C1 segment of cervical spinal cord (tissue), 14 donors: ENCODE data around the gene BPIFA1.
A peak's percentile ranks its signal among the peaks of the same experiment; 100 is the strongest.

ENCODE experiments used
- DNase-seq, 14 donors: peaks; one replicate each; lab custom pipeline; 2025; lab: John Stamatoyannopoulos, UW

The BPIFA1 gene

DNA sequence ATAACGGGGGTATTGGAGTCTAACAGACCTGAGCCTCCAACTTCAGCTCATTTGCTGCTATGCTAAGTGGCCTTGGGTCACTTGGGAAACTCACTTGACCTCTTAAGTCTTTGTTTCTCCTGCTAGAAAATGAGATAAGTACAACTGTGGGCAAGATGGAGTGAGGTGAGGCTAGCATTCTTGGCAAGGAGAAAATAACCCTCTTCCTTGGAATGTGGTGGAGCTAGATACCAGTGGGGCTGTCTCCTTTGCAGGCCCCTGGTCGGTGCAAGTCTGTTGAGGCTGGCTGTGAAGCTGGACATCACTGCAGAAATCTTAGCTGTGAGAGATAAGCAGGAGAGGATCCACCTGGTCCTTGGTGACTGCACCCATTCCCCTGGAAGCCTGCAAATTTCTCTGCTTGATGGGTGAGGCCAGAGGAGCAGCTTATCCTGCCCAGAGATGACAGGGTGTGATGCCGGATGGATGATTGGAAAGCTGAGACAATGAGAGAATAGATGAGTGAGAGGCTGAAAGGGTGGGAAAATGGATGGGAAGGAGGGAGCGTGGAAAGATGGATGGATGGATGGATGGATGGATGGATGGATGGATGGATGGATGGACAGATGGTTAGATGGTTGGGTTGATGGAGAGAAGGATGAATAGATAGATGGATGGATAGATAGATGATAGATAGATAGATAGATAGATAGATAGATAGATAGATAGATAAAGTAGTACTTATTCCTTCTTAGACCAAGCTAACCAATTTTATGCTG lies 4.4 kb downstream of the BPIFA1 start:
- no peak for DNase-seq

DNA sequence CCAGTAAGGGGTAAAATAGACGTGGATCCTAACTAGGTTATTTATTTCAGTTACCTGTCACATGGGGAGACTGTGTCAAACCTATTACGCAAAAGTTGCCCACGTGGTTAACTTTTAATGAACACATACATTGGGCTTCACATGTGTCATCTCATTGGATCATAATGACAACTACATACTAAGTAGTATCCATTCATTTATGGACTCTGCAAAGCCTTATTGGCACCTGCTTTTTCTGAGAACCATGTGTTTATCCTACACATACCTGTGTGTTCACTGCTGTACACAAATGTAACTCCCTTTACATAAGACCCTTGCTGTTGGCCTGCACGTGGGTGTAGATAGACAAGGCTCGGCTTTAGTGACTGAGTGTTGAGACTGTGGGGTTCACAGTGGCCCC lies 5.1 kb downstream of the BPIFA1 start:
- DNase-seq = no peak

DNA sequence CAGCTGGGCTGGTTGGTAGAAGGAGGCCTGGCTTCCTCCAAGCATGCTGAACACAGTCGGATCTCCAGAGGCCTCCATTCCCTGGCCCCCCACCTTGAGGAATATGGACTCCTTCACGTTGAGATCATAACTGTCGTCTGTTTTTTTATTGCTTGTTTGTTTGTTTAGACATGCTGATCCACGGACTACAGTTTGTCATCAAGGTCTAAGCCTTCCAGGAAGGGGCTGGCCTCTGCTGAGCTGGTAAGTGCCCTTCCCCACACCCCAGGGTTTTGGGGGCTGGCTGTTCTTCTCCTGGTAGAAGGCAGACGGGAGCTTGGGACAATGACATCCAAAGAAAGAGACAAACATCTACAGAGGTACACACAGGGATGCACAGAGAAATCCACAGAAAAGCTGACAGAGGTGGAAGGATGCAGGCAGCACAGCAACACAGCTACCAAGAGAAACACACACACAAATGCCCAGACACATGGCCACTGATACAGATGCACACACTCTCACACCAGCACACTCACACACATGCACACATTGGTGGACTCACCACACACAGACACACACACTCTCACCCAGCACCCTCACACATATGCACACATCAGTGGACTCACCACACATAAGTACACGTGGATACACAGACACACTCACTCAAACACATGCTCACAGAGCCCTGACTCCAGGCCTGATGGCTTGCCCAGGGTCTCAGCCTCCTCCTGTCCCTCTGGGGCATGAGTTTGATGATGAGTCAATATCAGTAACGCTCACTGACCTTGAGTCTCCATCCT lies 6.7 kb downstream of the BPIFA1 start:
- DNase-seq = no peak

DNA sequence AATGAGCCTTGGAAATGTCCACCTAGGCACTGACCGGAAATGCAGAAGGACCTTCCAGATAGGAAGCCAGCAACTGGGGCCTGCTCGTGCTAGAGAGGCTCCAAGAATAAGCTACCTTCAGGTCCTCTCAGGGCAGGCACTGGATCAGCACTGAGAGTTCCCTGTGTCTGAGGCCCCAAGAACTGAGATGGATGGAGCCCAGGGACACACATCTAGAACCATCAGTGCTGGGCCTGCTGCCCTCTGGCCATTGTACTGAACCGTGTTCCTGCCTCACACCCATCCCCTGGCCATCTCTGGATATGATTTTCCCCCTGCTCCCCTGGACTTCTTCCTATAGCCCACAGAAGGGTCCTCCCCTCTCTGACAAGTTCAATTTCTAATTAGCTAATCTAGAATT lies 10.3 kb downstream of the BPIFA1 start:
- peak in 1 of 14 donors; percentile 17 for DNase-seq

DNA sequence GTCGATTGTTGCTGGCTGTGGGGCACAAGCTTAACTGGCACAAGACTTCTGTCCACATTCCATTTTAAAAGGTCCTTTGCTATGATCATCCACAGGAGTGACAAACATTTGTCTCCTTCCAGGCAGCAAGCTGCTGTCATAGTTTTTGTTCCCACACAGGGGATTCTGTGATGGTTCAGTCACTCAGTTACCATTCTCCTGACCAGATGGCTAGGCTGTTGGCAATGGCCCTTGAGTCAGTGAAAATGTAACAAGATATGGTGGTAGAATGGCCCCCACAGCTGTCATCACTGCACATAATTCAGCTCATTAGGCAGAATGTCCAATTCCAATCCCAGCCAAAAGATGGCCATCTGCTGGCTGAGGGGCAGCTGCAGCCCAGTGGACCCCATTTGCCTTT lies 13.7 kb downstream of the BPIFA1 start:
- DNase-seq = peak in 1 of 14 donors; percentile 83

DNA sequence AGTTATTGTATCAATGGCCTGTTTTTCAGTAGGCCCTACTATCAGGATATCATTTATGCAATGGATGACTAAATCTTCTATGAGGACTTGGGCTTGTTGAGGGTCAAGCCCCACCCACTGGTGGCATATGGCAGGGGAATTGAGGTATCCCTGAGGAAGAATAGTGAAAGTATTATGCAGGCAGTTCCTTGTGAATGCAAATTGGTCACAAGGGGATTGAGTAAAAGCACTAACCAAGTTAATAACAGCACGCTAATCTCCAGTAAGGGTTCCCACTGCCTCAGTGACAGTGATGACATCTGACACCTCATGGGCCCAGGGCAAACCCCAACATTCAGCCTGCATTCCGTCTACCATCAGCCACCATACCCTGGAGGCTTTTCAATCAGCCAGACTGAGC lies 14.9 kb downstream of the BPIFA1 start:
- no peak for DNase-seq

DNA sequence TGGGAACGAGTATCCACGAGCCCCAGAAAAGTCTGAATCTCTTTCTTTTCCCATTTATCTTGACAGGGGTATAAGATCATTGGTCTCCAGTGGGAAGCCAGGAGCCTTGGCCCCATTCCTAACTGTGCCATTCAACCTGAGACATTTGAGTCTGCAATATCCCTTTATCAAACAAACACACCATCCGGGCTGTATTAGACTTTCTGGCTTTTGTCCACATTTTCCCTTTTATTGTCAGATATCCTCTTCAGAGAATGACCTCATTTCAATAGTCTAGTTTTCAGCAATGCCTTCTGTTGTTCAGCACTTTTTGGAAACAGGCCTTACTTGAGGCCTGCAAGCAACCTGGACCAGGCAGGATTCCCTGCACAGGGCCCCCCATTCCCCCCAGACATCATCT lies 15.7 kb downstream of the BPIFA1 start:
- DNase-seq = peak in 1 of 14 donors; percentile 65

DNA sequence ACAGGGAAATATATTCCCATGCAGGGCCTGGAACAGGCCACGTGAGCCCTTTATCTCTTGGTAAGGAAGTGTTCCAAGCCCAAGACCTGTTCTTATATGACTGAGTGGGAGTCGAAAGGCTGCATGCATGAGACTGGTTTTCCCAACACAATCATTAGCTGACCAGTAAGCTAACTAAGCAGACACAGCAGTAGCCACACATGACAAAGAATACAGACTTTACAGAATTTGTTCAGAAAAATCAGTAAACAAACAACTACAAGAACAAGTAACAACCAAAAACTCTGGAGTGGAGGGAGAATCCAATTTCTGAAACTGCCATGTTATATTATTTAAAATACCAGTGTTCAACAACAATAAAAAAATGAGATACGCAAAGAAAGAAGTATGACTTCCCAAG lies 16.7 kb downstream of the BPIFA1 start:
- DNase-seq = no peak

DNA sequence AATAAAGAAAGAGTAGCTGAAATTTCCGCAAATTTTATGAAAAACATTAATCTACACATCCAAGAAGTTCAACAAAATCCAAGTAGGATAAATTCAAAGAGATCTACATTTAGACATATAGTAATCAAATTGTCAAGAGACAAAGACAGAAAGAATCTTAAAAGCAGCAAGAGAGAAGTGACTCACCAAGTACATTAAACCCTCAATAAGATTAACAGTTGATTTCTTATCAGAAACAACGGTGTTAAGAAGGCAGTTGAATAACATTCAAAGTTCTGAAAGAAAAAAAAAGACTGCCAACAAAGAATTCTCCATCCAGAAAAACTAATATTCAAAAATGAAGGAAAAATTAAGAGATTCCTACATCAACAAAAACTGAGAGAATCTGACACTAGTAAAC lies 19.2 kb downstream of the BPIFA1 start:
- DNase-seq = no peak

DNA sequence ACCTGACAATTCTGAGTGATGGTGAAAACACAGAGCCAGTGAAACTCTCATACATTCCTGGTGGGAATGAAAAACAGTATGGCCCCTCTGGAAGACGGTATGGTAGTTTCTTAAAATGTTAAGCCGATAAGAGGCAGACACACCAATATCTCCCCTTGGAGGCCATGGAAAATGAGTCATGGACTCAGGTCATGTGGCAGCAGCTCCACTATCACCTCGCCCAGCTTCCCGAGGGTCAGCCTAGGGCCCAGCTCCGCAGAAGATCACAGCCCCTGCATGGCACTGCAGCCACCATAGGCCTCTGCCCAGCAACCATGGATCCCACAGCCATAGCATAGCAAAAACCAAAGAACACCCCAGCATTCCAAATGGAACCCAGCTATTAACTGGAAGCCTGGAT lies 21.4 kb downstream of the BPIFA1 start:
- DNase-seq = no peak

DNA sequence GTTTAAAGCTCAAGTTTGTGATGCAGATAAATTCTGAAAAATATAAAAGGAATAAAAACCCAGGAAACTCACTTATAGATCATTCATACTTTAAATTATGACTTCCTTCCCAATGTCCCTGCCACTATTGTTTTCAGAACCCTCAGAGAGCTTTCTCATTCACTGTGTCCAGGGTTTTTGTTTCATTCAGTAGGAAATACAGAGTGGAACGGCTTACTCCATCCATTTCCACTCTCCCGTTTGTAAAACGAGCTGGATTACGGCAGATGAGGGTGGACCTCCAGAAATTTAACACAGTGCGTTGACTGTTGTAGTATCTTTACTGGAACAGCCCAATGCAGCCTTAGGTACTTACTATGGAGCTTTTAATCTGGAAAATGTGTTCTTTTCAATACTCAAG lies 23.6 kb downstream of the BPIFA1 start:
- no peak for DNase-seq

DNA sequence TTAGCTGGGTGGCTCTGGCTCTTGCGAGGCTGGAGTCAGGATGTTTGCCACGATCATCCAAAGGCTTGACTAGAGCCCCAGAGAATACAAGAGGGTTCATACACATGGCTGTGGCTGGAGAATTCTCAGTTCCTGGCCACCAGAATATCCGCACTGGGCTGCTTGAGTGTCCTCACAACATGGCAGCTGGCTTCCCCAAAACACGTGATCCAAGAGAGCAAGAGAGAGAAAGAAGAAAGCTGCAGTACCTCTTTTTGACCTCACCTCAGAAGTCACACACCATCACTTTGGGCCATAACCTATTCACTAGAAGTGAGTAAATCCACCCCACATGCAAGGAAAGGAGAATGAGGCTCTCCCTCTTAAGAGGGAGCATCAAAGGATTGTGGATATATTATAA lies 25.7 kb downstream of the BPIFA1 start:
- no peak for DNase-seq

DNA sequence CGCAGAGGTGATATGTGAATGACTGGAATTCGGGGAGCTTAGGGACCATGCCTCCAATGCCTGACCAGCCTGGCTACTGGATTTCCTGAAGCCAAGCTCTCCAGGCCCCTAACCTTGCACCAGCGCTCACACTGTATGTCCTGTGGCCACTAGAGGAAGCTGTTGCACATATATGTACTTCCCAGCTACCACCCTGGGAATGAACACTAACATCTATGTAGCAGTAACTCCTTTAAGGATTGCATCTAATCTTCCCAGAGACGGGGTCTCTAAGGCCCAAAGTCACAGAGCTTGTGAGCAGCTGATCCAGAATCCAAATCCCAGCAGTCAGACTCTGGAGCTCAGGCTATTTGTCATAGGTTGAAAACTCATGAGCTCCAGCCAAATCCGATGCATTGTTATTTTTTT lies 26.9 kb downstream of the BPIFA1 start:
- peak in 12 of 14 donors; percentile 18 to 48 (median 40) for DNase-seq

DNA sequence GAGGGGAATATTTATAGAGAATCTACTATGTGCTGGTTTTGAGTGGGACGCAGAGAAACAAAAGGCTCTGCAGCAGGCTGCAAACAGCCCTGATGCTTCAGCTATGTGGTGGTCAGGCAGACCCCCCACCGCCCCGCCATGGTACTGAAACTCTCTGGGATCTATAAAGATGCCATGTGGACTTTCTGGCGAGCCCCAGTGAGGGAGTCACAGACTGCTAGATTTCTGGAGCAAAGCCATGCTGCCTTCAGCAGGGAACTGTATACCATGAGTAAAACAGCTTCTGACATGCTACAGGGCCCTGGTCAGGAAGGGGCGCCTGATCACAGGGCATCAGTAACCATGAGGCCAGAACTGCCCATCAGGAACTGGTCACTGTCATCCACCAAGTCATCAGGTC lies 28.0 kb downstream of the BPIFA1 start:
- peak in 3 of 14 donors; percentile 5 to 14 (median 10) for DNase-seq

DNA sequence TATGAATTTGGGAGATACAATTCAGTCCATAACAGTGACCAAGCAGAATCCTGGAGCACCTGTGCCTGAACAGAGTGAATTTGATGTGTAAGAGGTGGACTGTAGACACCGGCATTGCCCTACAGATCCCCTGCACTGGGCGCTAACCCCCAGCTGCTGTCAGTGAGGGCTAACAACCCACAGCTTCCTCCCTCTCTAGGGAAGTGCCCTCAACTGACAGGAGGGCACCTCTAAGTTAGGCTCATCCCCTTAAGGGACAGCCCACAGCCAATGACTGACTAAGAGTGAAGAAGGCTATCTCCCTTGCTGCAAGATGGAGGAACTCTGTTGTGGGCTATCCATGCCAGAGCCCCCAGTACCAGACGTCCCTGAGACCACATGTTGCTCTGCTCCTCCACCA lies 31.9 kb downstream of the BPIFA1 start:
- DNase-seq = no peak

DNA sequence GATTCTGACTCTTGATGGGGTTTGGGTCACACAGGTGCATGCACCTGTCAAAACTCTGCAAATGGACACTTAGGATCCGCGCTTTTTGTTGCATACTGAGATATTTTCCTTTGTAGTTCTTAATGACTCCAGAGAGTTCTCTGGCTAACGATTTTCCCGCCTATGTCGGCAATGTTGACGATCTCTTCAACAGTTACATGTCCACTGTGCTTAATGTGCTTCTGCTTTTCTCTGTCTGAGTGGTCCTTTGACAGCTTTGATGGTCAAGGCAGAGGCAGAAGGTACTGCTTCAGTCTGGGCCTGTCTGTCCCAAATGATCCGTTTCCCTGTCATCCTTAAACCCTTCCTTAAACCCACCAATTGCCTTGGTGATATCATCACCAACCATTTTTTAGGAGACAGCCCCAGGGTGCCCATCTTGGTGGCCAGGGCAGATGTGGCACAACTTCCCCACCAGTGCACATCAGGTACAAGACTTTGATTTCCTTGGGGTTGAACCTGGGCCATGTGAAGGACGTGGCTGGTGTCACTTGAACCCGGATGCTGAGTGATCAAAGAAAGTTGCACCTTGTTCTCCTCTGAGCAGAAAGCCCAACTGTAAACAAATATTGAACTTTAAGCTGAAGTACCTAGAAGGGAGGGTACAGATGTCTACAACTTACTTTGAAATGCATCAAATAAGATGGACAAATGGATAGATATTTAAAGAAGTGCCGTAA lies 36.5 kb downstream of the BPIFA1 start:
- no peak for DNase-seq

DNA sequence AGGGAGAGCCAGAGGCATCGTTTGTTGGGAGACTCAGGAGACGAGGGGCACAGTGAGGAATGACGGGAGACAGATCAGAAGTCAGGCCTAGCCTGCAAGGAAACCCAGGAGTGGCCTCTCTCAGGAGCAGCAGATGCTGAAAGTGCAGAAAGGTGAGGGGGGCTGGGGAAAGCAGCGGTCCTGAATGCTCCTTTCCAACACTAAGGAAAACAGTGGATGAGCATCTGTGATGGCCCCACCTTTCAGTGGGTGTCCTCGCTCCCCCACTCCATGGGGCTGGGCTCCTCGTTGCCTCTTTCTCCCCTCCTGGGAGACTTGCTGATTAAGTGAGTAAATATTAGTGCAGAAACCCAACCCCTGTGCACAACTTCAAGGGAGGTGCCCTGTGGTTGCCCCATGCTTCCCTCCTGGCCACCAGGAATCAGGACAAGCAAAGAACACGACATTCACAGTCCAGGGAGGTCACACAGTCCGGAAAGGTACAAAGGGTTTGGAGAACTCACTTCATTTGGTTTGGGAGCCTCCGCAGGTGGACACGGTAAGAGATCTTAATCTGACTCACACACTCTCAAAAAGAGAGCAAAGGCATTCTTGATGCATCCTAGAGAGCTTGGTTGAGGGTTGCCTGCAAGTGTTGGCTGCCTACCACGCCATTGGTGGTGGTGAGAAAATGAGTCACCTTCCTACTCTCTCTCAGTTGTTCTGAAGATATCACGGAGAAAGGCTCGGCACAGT lies 37.5 kb downstream of the BPIFA1 start:
- DNase-seq = no peak

DNA sequence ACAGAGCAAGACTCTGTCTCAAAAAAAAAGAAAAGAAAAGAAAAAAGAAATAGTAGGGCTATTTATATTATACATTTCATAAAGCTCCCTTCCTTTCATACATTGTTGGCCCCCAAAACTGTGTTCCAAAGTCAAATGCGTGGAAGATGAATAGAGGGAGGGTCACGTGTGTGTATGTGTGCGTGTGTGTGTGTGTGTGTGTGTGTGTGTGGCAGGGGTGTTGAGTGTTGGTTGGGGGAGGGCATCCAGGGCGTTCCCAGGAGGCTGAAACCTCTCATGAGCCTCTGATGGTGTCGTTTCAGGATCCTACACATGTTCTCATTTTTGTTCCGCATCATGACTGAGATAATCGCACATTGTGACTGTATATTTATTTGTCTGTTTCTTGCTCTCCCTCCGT lies 39.4 kb downstream of the BPIFA1 start:
- no peak for DNase-seq

DNA sequence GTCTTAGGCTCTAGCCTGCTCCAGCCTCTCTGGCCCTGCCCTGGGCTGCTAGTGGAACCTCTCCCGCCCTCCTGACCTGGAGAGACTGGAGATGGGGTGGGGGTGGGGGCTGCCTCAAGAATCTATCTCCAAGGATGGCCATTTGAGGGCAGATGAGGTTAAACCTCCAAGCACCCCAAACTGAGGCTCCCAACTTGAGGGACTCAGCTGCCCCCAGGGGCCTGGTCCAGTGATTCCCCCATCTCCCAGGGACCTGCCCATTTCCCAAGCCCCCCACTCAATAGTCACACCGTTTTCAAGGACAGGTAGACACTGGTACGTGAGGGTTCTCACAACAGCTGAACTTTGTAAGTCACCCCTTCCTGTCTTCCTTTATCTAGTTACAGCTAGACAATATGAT lies 40.1 kb downstream of the BPIFA1 start:
- DNase-seq = no peak

DNA sequence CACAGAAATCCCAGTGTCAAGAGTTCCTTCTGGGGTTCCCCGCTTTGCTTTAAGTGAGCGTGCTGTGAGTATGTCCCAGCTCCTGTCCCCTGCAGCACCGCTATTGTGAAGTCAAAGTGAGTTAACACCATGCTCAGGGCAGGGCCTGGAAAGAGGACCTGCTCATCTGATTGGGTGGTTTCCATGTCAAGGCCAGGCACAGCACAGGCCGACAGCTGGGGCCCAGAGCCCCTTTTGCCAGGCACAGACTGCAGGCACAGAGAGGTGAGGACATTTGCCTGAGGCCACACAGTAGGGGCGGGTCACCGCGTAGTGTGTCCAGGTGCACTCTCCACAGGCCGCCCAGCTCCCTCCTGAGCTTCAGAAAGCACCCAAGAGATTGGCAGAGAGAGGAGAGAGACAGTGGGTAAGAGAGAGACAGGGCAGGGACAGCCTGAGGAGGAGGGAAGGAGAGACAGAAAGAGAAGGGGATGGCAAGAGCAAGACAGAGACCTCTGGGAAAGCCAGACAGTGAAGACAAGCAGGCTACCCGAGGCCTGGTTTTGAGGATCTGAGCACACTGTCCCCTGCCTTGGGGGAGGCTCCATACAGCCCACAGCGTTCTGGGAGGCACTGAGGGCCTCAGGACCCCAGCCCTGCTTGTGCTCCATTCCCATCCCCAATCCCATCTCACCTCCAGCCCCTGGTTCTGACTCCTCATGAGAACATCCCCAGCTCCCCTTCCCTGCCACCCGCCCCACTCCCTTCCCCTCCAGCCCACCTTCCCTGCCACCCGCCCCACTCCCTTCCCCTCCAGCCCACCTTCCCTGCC lies 40.7 kb downstream of the BPIFA1 start:
- DNase-seq = no peak
